HUES48 (cell line): Measurements from ENCODE around the gene GPR15.

Source experiments
- H3K27ac ChIP-seq: one replicate; pipeline ENCODE4 v1.7.0; 2013; ENCODE audit warnings: low read depth, low read length, inconsistent platforms
- H3K27me3 ChIP-seq: 2 replicates; pipeline ENCODE4 v1.6.1; 2013; ENCODE audit warnings: mild to moderate bottlenecking, low read length; ENCODE audit not compliant: control insufficient read depth, insufficient read depth
- H3K36me3 ChIP-seq: 2 replicates; pipeline ENCODE4 v1.6.1; 2013; ENCODE audit warnings: low read length; ENCODE audit not compliant: control insufficient read depth, insufficient read depth
- H3K4me1 ChIP-seq: 2 replicates; pipeline ENCODE4 v1.6.1; 2013; ENCODE audit warnings: mild to moderate bottlenecking, low read length; ENCODE audit not compliant: control insufficient read depth, insufficient read depth
- H3K4me3 ChIP-seq: 2 replicates; pipeline ENCODE4 v1.5.1; 2013; ENCODE audit warnings: mild to moderate bottlenecking, low read depth, low read length
- H3K9ac ChIP-seq: 2 replicates; pipeline ENCODE4 v1.6.1; 2013; ENCODE audit warnings: mild to moderate bottlenecking, low read depth, low read length, moderate library complexity
- H3K9me3 ChIP-seq: 2 replicates; pipeline ENCODE4 v1.6.1; 2013; ENCODE audit warnings: low read length; ENCODE audit not compliant: control insufficient read depth, insufficient read depth

GPR15 gene

DNA sequence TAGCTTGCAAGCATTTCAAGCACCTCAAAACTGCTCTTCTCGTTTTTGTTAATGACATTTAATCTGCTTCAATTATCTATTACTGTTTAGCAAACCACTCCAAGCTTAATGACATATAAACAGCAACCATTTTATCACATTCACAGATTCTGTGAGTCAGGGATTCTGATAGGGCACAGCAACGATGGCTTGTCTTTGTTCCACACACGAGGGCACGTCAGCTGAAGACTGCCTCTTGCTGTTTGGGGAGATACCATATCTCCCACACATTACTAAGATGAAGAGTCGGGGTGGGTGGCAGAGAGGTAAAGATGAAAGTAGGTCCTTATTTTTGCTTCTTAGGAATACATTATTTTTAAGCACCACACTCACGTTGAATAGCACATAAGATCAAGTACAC, 42.4 kb downstream of the GPR15 start:
- Histone ChIP-seq H3K9me3 (no peaks in the 10 kb centered on the region), H3K4me1 (no peaks in the 10 kb centered on the region), H3K4me3 (no peak overlapping the region), H3K36me3 (peaks cover 27% of the 10 kb centered on the region), H3K27me3 (no peaks in the 10 kb centered on the region), H3K9ac (no peak overlapping the region), H3K27ac (no peak overlapping the region)

GRCh38 chr3:98577178-98577895, 45.6 kb downstream of the GPR15 start:
- no peak overlapping the region for H3K9ac ChIP-seq
- H3K4me3 ChIP-seq: no peak overlapping the region
- peaks cover 57% of the 10 kb centered on the region for H3K36me3 ChIP-seq
- H3K27me3 ChIP-seq: no peaks in the 10 kb centered on the region
- H3K9me3 ChIP-seq: no peaks in the 10 kb centered on the region
- no peaks in the 10 kb centered on the region for H3K4me1 ChIP-seq
- H3K27ac ChIP-seq: no peak overlapping the region

DNA sequence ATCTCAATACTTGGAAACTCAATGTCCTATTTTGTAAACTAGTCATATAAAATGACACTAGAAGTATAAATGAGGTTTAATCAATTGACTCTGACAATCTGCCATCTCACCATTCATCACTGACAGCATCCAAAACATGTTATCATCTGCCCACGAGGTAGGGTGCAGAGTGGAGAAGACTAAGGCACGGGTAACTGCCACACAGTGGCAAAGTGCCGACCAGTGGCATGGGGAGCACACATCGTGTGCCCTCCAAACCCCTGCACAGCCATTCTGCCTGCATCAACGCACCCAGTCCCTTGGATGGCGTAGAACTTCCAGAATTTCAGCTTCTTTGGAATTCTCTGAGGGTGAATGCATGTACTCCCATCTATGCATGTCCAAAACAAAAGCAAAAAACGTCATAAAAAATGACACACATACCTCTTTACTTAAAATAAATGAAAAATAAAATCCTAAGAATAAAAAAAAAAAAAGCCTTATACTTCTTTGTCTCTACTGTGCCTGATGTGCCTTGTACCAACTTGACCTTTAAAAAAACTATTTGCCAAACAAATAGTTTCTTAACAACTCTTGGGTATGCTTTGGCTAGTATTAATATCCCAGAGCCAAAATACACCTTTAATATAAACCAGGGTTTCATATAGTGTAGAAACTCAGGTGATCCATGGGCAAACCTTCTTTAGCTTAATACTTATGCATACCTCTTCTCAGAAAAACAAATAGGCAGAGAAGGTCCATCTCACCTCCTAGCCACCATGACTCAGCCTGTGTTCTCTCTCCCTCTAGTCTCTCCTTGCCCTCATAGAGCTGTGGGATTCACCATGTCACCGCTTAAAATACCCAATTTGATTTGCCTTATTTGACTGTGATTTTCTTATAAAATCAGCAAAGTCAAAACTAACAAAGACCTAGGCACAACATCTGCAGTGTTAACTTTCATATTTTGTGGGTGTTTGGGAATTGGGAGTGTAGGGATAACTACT, 48.9 kb downstream of the GPR15 start:
- Histone ChIP-seq H3K4me3 (no peak overlapping the region), H3K9me3 (no peaks in the 10 kb centered on the region), H3K4me1 (no peaks in the 10 kb centered on the region), H3K9ac (no peak overlapping the region), H3K27ac (no peak overlapping the region), H3K36me3 (peaks cover 82% of the 10 kb centered on the region), H3K27me3 (no peaks in the 10 kb centered on the region)

- Histone ChIP-seq H3K27me3 (no peaks in the 10 kb centered on the region), H3K4me1 (no peaks in the 10 kb centered on the region), H3K9ac (no peak overlapping the region), H3K27ac (no peak overlapping the region), H3K4me3 (no peak overlapping the region), H3K9me3 (no peaks in the 10 kb centered on the region), H3K36me3 (peaks cover 88% of the 10 kb centered on the region)
Measured at GRCh38 chr3:98581474-98581873, 49.7 kb downstream of the GPR15 start.

- no peak overlapping the region for H3K27ac ChIP-seq
- H3K4me1 ChIP-seq: no peaks in the 10 kb centered on the region
- no peak overlapping the region for H3K9ac ChIP-seq
- no peak overlapping the region for H3K4me3 ChIP-seq
- H3K9me3 ChIP-seq: no peaks in the 10 kb centered on the region
- no peaks in the 10 kb centered on the region for H3K27me3 ChIP-seq
- H3K36me3 ChIP-seq: peaks cover 85% of the 10 kb centered on the region
Measured at GRCh38 chr3:98582042-98582441, 50.3 kb downstream of the GPR15 start.

DNA sequence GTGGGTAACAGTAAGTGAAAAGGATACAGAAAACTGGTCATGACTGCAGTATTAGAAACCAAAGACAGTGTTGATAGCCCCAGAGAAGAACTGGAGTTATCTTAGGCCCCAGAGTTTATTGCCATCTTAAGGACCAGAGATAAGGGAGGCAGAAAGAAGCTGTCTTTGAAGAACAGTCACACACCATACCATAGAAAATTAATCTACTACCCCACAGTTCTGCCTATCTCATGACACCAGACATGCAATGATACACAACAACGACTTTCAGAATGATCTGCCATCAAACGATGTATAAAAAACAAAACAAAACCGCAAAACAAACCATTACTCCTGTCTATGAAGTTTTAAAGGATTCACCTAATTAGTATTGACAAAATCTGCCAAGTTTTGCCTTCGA, 52.0 kb downstream of the GPR15 start:
- Histone ChIP-seq H3K27ac (no peak overlapping the region), H3K4me3 (no peak overlapping the region), H3K9me3 (no peaks in the 10 kb centered on the region), H3K9ac (no peak overlapping the region), H3K36me3 (peaks cover 85% of the 10 kb centered on the region), H3K4me1 (no peaks in the 10 kb centered on the region), H3K27me3 (no peaks in the 10 kb centered on the region)
